ENCODE measurements around the gene ZBTB7C.

ZBTB7C gene

DNA sequence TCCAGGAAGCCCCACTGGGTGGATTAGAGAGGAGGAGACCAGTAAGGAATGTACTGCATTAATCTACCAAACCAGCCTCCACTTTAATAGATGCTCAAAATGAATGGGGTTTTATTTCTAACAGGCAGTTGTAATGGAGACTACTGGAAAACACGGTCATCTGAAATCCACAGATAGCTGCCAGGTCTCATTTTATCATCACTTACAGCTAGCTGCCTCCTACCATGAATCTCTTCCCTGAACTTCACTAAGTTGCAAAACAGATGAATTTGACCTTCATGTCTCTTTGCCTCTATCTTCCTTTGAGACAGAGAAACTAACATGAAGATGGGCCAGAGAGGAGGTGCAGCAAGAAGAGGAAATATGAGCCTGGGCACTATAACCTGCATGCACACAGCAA, 21.9 kb downstream of the ZBTB7C start:
- no peak for DNase-seq

DNA sequence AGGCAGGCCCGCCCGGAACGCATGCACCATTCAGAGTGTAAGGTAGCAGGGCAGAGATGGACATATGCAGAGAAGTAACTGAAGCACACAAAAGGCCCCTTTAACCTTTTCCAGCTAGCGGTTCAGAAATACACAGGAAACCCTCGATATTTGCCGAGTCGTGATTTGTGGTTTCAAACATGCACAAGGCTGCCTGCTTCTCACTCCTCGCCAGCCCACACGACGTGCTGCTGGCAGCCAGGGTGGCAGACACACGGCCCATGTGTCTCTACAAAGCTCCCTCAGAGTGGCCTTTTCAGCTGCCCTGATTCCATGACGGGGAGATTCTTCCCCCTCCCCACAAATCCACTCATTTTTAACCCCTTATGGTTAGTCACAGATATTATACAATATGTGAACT, 23.6 kb downstream of the ZBTB7C start:
- DNase-seq, result no peak

DNA sequence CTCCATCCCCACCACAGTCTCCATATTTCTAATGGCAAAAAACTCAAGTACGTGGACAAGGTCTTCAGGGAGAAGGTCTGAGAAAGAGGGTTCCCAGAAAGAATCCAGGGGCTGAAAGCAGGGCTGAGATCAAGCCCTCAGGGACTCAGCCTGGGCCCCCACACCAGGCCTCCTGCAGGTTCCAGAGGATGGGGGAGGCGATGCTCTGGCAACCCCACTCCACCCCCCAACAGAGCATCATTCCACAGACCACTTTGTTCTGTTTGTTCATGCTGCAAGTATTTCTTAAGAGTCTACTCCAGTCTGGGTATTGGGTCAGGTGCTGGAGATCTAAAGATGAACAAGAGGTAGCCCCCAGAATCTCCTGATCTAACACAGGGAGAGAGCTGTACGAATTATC, 32.2 kb downstream of the ZBTB7C start:
- DNase-seq, result no peak

DNA sequence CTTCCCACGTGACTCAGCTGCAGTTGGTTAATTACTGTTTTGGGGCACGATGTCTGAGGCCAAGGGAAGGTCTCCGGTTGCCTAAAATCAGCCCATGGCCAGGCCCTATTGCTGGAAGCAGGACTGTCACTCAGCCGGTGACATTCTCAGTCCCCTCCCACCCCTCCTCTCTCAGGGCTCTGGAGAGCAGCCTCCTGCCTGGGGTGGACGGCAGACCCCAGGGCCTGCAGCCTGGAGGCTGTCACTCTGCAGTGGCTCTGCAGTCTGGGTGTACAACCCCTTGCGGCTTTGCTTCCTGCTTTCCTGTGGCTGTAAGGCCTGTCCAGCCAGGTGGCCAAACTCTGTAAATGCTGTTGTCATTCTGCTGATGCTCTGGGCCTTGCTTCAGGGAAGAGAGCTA, 32.8 kb downstream of the ZBTB7C start:
- no peak for DNase-seq

DNA sequence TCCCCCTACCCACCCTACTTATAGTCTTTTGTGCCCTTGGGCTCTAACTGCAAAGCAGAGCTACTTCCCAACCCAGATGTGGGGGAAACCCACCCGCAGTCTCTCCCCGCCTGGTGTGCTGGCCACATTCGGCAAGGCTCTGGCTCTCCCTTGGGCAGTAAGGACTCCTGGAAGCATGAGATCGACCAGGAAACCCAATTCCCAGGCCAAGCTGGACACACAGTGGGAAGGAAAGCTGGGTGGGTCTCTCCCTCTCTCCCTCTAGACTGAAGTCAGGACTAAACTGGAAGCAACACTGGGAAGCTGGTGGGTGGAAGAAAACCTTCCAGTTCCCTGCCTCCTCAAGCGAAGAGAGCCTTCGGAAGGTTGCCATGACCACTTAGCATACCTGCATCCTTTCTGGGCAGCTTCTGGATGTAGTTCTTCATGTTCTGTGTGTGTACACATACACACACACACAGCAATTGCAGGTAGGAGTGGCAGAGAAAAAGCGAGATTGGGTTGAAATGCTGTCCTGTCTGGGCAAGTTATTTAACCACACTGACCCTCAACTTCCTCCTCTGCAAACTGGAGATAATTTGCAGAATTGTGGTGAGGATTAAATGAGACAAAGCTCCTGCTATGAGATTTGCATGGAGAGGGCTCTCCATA, 33.9 kb downstream of the ZBTB7C start:
- DNase-seq, result no peak

DNA sequence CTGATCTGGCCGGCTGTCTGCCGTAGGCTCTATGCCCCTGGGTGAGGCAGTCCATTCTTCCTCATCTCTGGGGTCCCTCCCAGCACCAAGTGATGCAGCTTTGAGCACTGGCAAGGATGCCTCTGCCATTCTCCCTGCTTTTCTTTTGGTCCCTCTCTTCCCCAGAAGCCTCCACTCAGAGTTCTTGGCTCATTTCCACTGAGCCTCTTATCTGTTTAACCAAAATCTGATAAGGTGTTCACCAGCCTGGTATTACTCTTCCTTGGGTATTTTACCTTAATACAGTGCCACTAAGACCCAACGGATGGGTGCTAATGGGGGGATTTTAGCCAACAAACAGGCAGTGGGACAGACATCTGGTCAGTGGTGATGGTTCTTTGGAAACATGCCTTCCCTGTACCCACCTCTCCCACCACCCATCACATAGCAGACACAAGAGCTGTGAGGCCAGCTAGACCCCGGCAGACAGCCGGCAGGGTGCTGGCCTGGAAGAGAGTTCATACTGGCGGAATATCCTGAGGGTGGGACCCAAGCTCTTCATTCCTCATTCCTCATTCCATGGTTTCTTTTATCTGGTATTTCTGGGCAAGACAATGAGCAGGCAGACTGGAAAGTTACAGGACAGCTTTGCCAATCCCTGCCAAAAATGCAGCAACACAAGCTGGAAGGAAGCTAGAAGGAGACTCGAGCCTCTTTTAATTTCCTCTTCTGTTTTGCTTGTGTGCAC, 34.6 kb downstream of the ZBTB7C start:
- DNase-seq, result no peak

DNA sequence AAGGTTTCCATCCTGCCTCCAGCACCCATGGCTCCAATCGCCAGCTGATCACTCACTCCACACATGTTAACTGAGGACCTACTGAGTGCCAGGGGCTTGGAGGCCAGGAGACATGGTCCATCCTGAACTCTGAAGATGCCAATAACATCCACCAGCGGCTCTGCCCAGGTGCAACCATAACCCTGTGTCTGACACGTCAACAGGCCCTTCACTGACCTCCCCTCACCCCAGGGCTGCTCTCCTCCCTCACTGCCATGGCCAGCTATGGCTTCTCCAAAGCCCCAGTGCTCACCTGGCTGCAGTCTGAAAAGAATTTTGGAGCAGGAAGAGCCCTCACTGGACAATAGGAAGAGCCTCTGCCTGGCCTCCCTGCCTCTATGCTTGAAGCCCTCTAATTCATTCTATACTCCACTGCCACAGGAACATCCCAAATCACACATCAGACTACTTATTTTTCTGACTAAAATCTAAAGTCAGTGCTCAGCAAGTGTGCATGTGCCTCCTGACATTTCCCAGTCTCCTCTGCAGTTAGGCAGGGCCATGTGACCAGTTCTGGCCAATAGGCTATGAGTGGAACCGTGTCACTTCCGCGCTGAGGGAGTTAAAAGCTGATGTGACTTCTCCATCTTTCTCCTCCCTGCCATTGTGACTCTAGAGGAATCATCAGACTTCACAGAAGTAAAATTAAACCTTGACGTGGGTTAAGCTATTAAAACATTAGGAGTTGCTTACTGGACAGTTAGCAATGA, 37.2 kb downstream of the ZBTB7C start:
- no peak for DNase-seq

DNA sequence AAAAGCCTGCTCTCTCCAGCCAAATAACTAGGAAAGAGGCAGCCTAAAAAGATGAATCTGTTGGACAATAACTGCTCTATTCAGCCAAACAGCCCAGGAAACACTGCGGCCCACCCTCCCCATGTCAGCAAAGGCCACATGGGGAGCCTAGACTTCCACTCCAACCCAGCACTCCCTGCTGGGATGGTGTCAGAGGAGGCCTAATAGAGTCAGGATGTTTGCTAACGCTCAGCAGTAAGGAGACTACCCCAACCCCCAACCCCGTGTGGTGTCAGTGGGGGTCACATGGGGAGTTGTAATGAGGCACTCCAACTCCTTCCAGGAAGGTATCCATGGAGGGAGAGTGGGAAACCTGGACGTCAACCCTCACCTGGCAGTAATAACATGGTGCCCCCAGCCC, 41.6 kb downstream of the ZBTB7C start:
- no peak for DNase-seq

DNA sequence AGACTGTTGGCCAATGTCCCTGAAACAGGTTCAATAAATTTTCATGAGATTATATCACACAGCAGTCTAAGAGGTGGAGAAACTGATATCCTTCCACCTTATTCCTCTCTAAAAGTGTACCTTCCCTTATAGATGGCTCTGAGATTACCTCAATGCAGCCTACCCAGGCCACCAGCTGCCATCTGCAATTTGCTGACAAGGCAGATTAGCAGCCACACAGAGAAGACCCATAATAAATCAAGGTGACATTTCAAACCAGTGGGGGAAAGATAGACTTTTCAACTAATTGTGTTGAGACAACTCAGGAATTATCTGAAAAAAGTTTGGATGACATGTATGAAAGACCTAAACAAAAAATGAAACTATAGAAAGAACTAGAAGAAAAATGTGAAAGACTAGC, 43.2 kb downstream of the ZBTB7C start:
- no peak for DNase-seq

DNA sequence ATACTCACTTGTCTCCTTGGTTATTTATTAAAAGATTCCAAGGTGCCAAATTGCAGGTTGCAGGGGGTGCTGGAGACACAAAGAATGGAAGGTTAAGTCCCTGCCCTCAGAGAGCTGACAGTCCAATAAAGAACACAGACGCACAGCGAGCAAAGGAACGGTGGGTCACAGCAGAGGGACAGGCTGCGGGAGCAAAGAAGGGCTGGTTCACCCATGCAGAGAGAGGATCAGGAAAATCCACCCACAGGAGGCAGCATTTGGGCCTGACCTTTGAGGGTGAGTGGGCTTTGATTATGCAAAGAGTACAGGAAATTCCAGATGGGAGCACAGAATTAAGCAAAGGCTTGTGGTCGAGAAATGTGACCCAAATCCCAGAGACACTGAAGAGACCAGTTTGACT, 45.0 kb downstream of the ZBTB7C start:
- DNase-seq, result no peak

DNA sequence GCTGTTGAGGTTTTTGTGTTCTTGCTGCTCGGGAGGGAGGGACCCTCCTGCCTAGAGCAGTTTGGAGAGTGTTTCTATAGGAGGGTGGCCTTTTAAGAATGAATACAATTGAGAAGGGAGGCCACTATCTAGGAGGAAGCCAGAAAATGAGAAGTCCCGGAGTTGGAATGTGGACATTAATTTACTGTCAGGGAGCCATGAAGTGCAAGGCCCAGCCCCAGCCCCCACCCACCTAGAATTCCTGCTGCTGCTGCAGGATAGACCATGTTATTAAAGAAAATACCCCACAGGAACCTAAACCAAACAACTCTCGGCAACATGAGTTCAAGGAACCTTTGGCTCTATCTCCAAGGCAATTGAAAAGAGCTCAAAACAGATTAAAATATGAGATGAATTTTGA, 46.0 kb downstream of the ZBTB7C start:
- DNase-seq, result no peak

DNA sequence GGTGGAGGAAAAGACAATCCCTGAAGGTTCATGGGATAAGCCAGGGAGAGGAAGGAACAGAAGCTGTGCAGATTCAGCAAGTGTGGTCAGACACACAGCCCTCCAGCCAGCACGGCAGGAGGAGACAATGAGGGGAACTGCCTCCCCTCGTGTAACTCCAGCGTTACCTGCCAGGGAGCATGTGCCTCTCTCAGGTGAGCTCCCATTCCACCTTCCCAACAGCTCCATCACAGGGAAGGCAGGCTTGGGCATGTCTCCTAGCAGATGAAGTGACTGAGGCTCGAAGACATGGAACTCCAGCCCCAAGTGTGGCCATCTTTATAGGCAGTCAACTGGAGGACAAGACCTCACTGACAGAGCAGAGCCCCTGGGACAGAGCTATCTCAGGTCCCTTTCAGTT, 47.4 kb downstream of the ZBTB7C start:
- no peak for DNase-seq

DNA sequence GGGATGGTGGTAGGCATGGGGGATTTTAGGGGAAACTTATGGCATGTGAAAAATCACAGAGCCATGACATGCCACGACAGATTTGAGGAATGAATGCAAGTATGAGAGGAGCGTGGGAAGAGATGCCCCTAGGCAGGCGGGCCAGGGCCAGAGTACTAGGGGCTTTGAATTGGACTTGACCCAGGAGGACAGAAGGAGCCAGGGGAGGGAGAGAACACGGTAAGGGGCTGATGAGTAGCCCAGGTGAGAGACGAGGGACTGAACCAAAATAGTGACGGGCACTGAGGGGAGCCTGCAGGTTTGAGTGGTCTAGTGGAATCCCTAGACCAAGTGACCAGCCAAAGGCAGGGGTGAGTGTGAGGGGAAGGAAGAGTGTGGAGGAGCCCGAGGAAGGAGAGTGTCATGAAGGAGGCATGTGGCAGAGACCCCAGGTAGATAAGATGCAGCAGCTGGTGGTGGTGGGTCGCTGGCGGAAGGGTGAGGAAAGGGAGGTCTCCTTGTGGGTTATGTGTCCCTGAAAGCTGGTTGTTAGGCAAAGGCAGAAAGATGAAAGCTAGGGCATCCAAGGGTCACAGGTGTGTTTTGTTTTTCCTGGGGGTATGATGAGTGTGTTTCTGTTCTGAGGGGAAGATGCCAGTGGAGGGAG, 48.7 kb downstream of the ZBTB7C start:
- DNase-seq, result no peak

DNA sequence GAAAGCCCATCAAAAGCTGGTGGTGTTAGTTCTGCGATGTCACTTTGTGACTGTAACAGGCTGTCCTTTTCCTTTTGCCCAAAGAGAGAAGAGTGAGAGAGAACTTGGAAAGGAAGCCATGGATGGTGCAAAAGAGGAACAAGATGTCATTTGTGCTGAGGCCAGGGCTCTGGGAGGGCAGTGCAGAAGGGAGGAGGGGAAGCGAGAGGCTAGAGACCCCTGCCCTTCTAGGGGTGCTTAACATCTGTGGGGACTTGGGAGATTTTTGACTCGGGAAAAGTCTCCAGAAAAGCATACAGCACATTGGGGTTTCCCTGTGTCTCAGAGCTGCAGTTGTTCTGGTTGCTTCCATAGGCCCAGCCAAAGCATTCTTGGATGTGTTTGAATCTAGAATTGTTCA, 49.6 kb downstream of the ZBTB7C start:
- no peak for DNase-seq

DNA sequence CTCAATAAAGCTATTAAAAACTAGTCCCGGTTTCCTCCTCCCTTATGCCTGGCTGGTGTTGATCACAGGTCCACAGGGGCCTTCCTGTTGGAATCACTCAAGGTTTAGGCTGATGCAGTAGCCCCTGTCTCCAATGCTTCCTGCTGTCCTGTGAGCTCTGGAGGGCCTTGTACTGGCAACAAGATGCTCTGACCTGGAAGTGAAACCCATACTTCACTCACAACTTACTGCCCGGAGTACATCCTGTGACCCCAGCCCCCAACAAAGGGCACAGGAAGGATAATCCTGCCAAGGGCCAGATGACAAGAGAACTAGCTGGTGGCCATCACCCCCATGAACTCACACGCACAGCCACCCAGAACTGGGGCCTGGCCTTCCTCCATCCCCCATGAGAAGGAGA, 50.3 kb downstream of the ZBTB7C start:
- no peak for DNase-seq

DNA sequence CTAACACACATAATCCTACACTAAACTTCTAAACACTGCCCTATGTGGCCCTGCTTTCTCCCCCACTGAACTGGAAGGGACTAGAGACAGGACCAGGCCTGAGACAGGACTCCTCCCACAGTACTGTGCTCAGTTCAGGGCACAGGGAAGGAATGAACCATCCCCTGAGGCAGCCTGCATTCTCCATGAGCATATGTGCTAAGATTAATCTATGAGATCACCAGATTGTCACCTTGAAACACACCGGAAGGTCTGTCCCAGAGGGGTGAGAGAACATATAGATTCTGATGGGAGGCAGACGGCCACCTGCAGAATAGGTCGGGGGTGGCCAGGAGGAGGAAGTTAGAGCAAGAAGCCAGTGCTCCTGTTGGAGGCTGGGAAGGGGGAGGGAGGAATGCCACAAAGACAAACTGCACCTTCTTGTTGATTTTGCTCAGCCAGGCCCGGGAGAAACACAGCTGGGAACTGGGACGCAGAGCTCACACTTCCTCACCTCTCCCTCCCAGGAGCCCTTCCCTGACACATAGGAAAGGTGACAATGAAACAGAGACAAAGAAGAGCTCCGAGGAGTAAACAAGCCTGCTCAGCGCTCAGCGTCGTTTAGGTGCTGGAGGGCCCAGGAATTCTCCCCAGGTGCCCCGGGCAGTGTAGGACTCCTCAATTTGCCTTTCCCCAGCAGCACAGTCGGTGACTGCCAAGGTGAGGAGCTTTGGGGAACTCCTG, 52.1 kb downstream of the ZBTB7C start:
- no peak for DNase-seq

DNA sequence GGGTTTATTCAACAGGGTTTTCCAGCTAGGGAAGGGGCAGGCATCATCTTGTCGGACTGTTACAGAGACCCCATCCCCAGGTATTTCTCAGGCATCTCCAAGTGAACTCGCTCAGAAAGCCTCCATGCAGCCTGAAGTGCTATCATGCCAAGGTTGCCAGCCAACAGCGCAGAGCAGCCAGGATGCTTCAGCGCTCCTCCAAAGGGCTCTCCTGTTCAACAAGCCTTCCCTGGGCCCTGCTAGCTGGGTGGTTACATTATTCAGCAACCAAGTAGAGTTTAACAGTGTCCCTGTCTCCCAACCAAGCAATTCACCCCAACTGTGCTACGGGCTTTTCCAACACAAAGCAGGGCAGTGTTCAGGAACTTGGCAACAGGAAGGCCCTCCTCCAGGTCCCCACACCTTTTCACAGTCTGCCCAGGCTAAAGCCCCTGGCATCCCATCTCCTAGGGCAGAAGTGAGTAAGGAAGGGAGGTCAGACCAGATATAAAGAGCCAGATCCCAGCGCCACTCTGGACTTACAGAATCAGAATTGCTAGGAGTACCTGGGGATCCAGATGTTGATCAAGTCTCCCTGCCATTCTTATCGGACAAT, 52.9 kb downstream of the ZBTB7C start:
- DNase-seq, result no peak

DNA sequence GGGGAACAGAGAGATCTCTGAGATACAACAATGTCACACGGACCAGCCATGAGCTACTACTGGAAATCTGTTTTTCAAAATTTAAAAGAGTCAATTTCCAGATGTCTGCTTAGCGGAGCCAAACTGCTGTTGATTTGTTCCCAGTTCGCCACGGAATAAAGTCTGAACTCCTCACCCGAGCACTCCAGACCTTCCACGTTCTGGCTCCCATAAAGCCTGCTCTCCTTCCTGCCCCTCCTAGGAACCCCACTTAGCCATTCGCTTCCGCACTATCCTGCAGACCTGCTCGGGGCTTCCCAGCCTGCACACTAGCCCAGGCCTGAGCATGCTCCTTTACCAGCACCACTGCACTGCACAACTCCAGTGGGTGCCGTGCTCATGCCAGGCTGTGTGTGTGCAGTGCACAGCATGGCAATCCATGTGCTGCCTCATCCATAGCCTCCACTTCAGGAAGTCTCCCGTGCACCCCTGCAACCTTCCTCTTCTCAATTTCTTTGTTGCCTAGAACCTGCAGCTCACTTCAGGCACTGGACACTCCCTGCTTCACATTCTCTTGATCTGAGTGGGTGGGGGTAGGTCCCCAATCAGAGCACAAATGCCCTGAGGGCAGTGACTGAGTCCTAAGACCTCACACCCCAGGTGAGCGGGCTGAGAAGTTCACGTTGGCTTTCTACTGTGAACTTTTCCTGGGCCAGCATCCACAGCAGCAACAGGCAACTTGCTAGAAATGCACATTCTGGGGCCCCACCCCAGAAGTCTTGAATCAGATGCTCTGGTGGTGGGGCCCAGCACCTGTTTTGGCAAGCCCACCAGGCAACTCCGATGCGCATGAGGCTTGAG, 53.7 kb downstream of the ZBTB7C start:
- DNase-seq, result no peak

DNA sequence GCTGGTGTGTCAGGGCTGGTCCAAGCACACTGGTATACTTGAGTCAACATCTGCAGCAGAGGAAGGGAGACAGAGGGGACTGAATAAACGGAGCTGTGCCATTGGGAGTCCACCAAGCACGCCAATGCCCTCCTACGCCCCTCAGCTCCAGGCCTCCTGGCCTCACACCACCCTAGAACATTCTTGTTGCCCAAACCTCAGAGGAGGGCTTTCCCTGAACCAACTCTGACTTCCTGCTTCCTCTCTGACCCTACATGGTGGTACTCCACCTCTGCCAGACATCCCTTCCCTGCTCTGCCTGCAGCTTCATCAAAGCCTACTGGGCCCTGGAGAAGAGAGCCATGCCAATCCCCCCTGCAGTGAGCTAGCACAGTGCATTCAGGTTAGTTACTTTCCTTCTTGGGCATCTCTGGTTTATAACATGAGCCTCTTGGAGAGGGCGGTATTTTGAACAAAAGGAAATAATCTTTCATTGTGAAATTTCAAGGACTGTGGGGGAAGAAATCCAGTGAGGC, 54.4 kb downstream of the ZBTB7C start:
- DNase-seq, result no peak

DNA sequence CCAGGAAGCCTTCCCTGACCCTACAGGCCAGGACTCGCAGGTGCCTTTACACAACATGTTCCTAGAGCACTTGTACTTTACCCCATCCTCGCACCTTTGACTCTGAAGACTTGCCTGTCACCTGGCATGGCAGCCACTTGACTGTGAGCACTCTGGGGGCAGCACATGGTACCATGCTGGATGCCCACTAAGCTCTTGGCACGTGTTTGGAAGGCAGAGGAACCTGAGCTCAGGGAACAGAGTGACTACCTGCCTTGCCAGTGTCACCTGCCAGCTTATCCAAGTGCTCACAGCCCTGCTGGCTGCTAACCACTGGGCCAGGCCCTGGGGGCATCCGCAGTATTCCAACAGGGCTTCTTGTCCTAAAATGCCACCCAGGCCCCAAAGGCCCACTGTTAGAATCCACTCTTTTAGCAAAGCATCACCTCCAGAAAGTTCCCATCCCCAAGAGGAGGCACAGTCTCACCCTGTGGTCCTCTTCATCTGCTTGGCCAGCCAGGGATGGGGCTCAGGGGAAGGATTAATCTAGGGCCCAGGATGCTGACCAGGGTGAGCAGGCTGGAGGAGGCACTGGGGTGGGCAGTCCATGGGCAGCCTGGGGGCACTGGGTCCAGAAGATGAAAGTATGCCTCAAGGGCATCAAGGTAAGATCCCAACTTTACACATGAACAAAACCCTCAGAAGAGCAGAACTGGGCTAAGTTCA, 57.0 kb downstream of the ZBTB7C start:
- no peak for DNase-seq
